BLaER1 (cell line): ENCODE data around the gene TENM4.
"Not testable (repeated sequence)": the region's sequence is repeated elsewhere in the genome, so short reads cannot be mapped to it uniquely, and the experiment has no call there.

ENCODE experiments used
- H3K27ac ChIP-seq: shearing (Covaris generic); formaldehyde crosslinking; 2 replicates; pipeline ENCODE4 v1.8.1; 2022
- H3K27me3 ChIP-seq: shearing (Covaris generic); formaldehyde crosslinking; 2 replicates; pipeline ENCODE4 v1.8.1; 2022
- H3K36me3 ChIP-seq: shearing (Covaris generic); formaldehyde crosslinking; 2 replicates; pipeline ENCODE4 v1.8.1; 2022
- H3K4me1 ChIP-seq: shearing (Covaris generic); formaldehyde crosslinking; 2 replicates; pipeline ENCODE4 v1.8.1; 2022
- H3K4me2 ChIP-seq: shearing (Covaris generic); formaldehyde crosslinking; 2 replicates; pipeline ENCODE4 v1.8.1; 2022
- H3K4me3 ChIP-seq: shearing (Covaris generic); formaldehyde crosslinking; 2 replicates; pipeline ENCODE4 v1.8.1; 2022
- H3K9ac ChIP-seq: shearing (Covaris generic); formaldehyde crosslinking; 2 replicates; pipeline ENCODE4 v1.8.1; 2022
- H3K9me3 ChIP-seq: shearing (Covaris generic); formaldehyde crosslinking; 2 replicates; pipeline ENCODE4 v1.8.1; 2022
- H4K20me1 ChIP-seq: shearing (Covaris generic); formaldehyde crosslinking; 2 replicates; pipeline ENCODE4 v1.8.1; 2022
- Cebpa-rat ChIP-seq: shearing (Covaris generic); IDR thresholded peaks from 2 replicates; pipeline ENCODE4 v1.8.1; 2022

TENM4 gene

DNA sequence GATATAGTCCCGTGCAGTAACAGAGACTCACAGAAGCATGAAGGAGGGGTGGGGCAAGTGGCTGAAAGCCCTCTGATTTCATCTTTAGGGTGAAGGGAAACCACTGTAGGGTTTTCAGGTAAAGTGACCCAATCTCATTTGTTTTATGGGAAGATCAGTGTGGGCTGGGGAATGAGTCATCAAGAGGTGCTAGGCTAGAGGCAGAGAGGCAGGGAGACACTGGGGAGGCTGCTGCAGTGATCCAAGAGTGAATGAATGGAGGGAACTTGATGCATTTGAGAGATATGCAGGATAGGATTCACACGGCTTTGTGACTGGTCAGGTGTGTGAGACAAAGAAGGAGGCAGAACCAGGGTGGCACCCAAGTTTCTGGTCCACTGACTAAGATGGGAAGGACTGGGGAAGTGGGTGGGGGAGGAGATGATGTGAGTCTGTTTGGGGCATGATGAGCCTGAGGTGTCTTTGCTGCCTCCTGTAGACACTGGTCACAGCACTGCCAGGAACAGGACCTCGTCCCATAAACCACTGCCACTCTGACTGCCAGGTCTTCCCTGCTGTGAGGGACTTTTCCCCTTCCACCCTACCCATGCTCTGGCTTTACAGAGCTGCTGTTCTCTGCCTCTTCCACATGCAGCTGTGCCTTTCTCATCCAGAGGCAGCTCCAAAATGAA is 239.0 kb downstream of the TENM4 start:
- no peaks in the 10 kb centered on the region for H3K27me3 ChIP-seq
- H3K4me1 ChIP-seq = peaks cover 76% of the 10 kb centered on the region
- no peaks in the 10 kb centered on the region for H4K20me1 ChIP-seq
- H3K4me3 ChIP-seq = no peak overlapping the region
- no peak for TF ChIP-seq Cebpa-rat
- peaks cover 10% of the 10 kb centered on the region; the same call in 1 of the 2 replicates for H3K9me3 ChIP-seq
- H3K9ac ChIP-seq = peak overlapping the region; percentile 3; the same call in 1 of the 2 replicates
- peak overlapping the region; percentile 79 for H3K27ac ChIP-seq
- peak overlapping the region; percentile 94 for H3K4me2 ChIP-seq
- peaks cover 12% of the 10 kb centered on the region; the same call in 1 of the 2 replicates for H3K36me3 ChIP-seq

DNA sequence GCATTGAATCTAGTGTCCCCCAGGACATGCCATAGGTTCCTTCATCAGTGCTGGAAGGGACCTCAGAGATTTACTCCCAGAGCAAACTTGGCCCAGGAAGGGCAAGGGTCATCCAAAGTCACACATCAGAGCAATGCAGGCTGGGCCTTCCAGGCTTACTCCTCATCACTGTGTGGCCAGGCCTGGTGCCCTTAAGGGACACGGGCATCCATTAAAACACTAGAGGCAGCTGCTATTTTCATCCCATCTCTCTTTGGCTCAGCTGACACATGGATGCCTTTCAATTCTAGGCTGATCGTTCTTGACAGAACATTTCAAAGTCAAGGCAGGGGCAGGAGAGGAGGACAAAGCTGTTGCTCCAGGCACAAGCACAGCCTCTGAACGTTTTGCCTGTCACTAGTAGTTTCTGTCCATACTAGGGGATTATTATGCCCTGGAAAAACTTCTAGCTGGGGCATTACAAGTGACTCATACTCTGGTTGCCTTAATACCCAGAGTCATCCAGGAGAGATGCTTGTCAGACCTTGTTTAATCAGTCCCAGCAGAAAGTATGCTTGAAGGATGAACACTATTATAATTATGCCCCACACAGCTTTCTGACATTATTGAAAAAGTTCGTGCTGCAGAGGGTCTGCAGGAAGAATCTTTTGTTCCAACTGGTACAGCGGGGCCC is 240.3 kb downstream of the TENM4 start:
- peak overlapping the region; percentile 42; the same call in 1 of the 2 replicates for H3K9ac ChIP-seq

DNA sequence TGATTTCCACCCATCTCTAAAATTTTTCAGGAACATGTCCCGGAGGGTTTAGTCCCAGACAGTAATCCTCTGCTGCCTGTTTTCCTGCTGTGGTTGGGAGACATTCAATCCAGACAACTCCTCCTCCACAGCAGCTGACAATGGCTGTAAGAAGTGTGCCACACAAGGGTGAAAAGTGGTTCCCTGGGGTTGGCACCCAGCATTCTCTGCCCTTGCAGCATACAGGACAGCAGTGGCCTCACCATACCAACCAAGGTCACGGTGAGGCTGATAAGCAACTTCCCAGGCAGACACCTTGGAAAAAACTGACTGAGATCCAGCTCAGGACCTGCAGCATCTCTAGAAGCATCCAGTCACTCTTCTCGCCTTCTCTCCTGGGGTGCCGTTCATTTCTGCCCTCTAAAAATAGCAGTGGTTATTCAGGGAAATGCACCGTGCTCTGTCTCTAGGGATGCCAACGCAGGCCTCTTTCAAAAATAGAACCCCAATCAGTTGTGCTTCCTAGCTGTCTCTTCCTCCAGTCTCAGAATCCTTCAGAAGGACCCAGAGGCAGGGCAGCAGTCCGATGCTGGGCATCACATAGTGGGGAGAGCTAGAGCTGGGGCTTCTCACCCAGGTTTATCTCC is 241.0 kb downstream of the TENM4 start:
- peaks cover 18% of the 10 kb centered on the region; the same call in 1 of the 2 replicates for H3K36me3 ChIP-seq
- no peaks in the 10 kb centered on the region for H4K20me1 ChIP-seq
- H3K27me3 ChIP-seq = no peaks in the 10 kb centered on the region
- H3K4me2 ChIP-seq = peak overlapping the region; percentile 94
- TF ChIP-seq Cebpa-rat = no peak
- peak overlapping the region; percentile 42; the same call in 1 of the 2 replicates for H3K9ac ChIP-seq
- peak overlapping the region; percentile 33 for H3K4me3 ChIP-seq
- peak overlapping the region; percentile 79 for H3K27ac ChIP-seq
- peaks cover 28% of the 10 kb centered on the region for H3K9me3 ChIP-seq
- peaks cover 68% of the 10 kb centered on the region for H3K4me1 ChIP-seq

More for the DNA sequence above, 240.3 kb downstream of the TENM4 start:
- H3K27me3 ChIP-seq = no peaks in the 10 kb centered on the region
- H3K36me3 ChIP-seq = peaks cover 18% of the 10 kb centered on the region; the same call in 1 of the 2 replicates
- peak overlapping the region; percentile 94 for H3K4me2 ChIP-seq
- peaks cover 68% of the 10 kb centered on the region for H3K4me1 ChIP-seq
- no peak for TF ChIP-seq Cebpa-rat
- peak overlapping the region; percentile 33 for H3K4me3 ChIP-seq
- peak overlapping the region; percentile 79 for H3K27ac ChIP-seq
- no peaks in the 10 kb centered on the region for H4K20me1 ChIP-seq
- peaks cover 21% of the 10 kb centered on the region for H3K9me3 ChIP-seq

DNA sequence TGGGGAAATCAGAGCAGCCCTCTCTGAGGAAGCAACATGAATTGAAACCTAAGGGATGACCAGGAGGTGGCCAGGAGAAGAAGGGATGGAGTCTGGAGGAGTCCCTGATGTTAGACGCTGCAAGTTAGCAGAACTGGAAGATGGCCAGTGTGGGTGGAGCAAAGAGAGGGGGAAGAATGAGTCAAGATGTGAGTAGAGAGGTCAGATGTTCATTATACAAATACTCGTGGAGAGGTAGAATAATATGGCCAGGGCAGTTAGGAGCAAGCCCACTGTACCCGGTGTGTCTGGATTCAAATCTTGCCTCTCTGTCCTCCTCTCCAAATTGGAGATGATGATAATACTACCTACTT is 242.0 kb downstream of the TENM4 start:
- peak overlapping the region; percentile 94 for H3K4me2 ChIP-seq

DNA sequence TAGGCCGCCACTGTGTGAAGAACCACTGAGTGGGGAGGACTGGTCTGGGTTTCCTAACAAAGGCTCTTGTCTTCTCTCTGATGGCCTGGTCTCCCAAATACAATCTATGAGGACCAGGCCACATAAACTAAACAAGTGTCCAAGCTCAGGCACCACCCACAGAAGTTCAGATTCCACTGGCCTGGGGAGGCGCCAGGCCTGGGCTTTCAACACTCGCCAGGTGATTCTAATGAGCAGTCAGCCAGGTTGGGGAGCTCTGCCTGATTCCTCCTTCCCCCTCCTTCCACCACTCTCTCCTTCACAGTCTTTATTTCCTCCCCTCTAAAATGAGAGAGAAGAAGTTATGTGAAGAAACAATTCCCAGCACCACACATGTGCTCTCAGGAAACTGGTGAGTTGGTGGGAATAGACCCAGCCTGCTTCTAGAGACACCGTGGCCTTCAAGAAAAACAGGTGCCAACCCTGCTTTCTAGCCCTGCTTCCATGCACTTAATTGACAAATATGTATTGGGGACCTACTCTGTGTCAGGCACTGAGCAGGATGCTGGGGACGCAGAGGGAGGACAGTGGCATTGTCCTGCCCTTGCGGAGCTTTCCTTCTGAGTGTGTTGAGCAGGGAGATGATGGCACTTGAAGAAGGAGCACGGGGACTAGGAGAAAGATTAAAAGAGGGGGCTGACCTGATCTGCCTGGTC is 242.5 kb downstream of the TENM4 start:
- H3K4me3 ChIP-seq = no peak overlapping the region
- H3K27ac ChIP-seq = peak overlapping the region; percentile 79
- H3K27me3 ChIP-seq = no peaks in the 10 kb centered on the region
- H3K9ac ChIP-seq = no peak overlapping the region
- TF ChIP-seq Cebpa-rat = no peak
- peaks cover 68% of the 10 kb centered on the region for H3K4me1 ChIP-seq
- H3K4me2 ChIP-seq = peak overlapping the region; percentile 94
- H4K20me1 ChIP-seq = no peaks in the 10 kb centered on the region
- peaks cover 20% of the 10 kb centered on the region; the same call in 1 of the 2 replicates for H3K36me3 ChIP-seq
- peaks cover 32% of the 10 kb centered on the region for H3K9me3 ChIP-seq

More for the DNA sequence above, 242.0 kb downstream of the TENM4 start:
- no peak overlapping the region for H3K9ac ChIP-seq
- H3K36me3 ChIP-seq = peaks cover 15% of the 10 kb centered on the region; the same call in 1 of the 2 replicates
- no peaks in the 10 kb centered on the region for H4K20me1 ChIP-seq
- no peak for TF ChIP-seq Cebpa-rat
- peak overlapping the region; percentile 79 for H3K27ac ChIP-seq
- no peak overlapping the region for H3K4me3 ChIP-seq
- H3K9me3 ChIP-seq = peaks cover 28% of the 10 kb centered on the region
- peaks cover 68% of the 10 kb centered on the region for H3K4me1 ChIP-seq
- no peaks in the 10 kb centered on the region for H3K27me3 ChIP-seq

DNA sequence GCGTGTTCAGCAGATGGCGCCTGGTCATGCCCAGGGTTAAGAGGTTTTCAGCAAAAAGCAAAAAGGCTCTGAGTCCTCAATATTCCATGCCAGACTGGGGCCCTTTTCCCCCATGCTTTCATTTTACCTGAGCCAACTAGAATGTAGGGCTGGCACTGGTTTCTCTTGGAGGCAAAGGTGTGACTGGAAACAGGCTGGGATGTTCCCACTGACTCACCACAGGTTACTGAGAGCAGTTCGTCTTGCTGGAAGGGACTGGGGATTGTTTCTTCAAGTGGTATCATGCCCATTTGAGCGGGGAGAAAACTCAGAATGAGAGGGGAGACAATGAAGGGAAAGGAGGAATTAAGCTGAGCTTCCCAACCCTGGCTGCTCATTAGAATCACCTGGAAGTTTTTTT is 243.9 kb downstream of the TENM4 start:
- H4K20me1 ChIP-seq = no peaks in the 10 kb centered on the region
- H3K4me2 ChIP-seq = 0 out of 2 replicates have a peak overlapping the region, but pooled peaks have one; percentile 94
- H3K36me3 ChIP-seq = peaks cover 26% of the 10 kb centered on the region; the same call in 1 of the 2 replicates

DNA sequence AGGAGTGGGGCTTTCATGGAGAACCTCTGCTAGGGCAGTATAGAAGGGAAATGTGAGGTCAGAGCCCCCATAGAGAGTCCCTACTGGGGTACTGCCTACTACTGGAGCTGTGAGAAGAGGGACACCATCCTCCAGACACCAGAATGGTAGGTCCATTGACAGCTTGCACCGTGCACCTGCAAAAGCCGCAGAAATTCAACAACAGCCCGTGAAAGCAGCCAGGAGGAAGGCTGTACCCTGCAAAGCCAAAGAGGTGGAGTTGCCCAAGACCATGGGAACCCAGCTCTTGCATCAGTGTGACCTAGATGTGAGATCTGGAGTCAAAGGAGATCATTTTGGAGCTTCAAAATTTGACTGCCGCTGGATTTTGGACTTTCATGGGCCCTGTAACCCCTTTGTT is 245.6 kb downstream of the TENM4 start:
- Histone ChIP-seq H3K4me2 (no peak overlapping the region; the same call in 1 of the 2 replicates), H4K20me1 (no peaks in the 10 kb centered on the region), H3K36me3 (peaks cover 26% of the 10 kb centered on the region; the same call in 1 of the 2 replicates), H3K27ac (no peak overlapping the region), H3K27me3 (no peaks in the 10 kb centered on the region), H3K4me1 (peaks cover 37% of the 10 kb centered on the region), H3K4me3 (no peak overlapping the region), H3K9ac (no peak overlapping the region), H3K9me3 (peaks cover 45% of the 10 kb centered on the region)
- no peak for TF ChIP-seq Cebpa-rat

More for the DNA sequence above, 243.9 kb downstream of the TENM4 start:
- Histone ChIP-seq H3K4me1 (peaks cover 55% of the 10 kb centered on the region), H3K4me3 (no peak overlapping the region), H3K27me3 (no peaks in the 10 kb centered on the region), H3K27ac (peak overlapping the region; percentile 79; the same call in 1 of the 2 replicates), H3K9me3 (peaks cover 41% of the 10 kb centered on the region), H3K9ac (no peak overlapping the region)
- no peak for TF ChIP-seq Cebpa-rat

DNA sequence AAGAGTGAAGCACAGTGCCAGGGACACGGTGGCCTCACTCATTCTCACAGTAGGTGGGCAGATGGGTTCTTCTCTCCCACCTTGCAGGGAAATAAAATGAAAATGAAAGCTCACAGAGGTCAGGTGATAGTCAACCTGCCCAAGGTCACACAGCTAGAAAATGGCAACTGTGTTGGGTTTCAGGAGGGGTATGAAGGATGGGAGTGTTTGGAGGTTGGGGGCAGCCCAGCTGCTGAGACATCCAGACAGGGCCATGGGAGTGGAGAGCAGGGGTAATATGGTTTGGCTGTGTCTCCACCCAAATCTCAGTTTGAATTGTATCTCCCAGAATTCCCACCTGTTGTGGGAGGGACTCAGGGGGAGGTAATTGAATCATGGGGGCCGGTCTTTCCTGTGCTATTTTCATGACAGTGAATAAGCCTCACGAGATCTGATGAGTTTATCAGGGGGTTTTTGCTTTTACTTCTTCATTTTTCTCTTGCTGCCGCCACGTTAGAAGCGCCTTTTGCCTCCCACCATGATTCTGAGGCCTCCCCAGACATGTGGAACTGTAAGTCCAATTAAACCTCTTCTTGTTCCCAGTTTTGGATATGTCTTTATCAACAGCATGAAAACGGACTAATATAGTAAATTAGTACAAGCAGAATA is 247.0 kb downstream of the TENM4 start:
- Histone ChIP-seq H3K27me3 (no peaks in the 10 kb centered on the region), H3K9ac (no peak overlapping the region), H3K9me3 (peaks cover 45% of the 10 kb centered on the region), H3K27ac (no peak overlapping the region), H4K20me1 (no peaks in the 10 kb centered on the region), H3K4me3 (no peak overlapping the region), H3K4me1 (peaks cover 23% of the 10 kb centered on the region), H3K36me3 (peaks cover 30% of the 10 kb centered on the region; the same call in 1 of the 2 replicates), H3K4me2 (no peak overlapping the region)
- TF ChIP-seq Cebpa-rat = no peak

DNA sequence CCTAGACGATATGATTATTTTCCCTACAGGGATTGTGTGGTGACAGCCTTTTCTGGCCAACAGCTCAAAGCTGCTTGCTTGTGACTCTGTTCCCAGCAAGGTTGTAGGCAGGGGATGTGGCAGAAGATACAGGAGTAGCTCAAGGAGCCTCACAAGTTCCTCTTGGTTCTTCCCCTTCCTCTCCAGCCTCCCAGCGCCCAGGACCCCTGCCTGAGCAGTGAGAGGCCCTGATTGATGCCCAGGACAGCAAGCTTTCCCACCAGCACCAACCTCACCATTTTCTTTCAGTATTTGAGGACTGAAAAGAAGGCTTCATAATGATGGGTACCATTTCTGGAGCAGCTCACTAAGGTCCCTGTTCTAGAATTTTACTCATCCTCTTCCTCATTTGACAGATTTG is 248.0 kb downstream of the TENM4 start:
- H3K27me3 ChIP-seq = no peaks in the 10 kb centered on the region
- no peak overlapping the region for H3K9ac ChIP-seq
- H3K9me3 ChIP-seq = peaks cover 54% of the 10 kb centered on the region
- no peak for TF ChIP-seq Cebpa-rat
- no peaks in the 10 kb centered on the region for H4K20me1 ChIP-seq
- peaks cover 13% of the 10 kb centered on the region for H3K4me1 ChIP-seq
- H3K4me3 ChIP-seq = no peak overlapping the region
- peaks cover 30% of the 10 kb centered on the region; the same call in 1 of the 2 replicates for H3K36me3 ChIP-seq
- no peak overlapping the region for H3K27ac ChIP-seq
- no peak overlapping the region for H3K4me2 ChIP-seq

DNA sequence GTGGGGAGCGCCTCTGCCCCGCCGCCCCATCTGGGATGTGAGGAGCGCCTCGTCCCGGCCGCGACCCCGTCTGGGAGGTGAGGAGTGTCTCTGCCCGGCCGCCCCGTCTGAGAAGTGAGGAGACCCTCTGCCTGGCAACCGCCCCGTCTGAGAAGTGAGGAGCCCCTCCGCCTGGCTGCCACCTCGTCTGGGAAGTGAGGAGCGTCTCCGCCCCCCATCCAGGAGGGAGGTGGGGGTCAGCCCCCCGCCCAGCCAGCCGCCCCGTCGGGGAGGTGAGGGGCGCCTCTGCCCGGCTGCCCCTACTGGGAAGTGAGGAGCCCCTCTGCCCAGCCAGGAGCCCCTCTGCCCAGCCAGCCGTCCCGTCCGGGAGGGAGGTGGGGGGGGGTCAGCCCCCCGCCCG is 249.1 kb downstream of the TENM4 start:
- not testable (repeated sequence) for H3K27me3 ChIP-seq, H3K4me2 ChIP-seq, H3K9ac ChIP-seq, H4K20me1 ChIP-seq, H3K27ac ChIP-seq, H3K4me3 ChIP-seq, H3K4me1 ChIP-seq
- Histone ChIP-seq H3K36me3 (peaks cover 22% of the 10 kb centered on the region; the same call in 1 of the 2 replicates), H3K9me3 (peaks cover 61% of the 10 kb centered on the region)

DNA sequence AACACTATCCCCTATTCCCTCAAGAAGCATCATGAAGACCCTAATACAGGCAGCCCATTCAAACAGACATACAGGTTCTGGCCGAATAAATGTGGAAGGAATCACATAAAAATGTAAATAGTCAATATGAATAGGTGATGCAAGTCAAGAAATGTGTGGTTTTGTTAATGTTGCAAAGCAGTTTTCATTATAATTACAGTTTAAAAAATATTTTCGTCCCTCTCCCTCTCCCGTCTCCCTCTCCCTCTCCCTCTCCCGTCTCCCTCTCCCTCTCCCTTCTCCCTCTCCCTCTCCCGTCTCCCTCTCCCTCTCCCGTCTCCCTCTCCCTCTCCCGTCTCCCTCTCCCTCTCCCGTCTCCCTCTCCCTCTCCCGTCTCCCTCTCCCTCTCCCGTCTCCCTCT is 250.3 kb downstream of the TENM4 start:
- not testable (repeated sequence) for H3K9ac ChIP-seq, H3K4me1 ChIP-seq, H4K20me1 ChIP-seq, H3K27me3 ChIP-seq, H3K27ac ChIP-seq, H3K4me3 ChIP-seq, H3K4me2 ChIP-seq
- Histone ChIP-seq H3K9me3 (peaks cover 50% of the 10 kb centered on the region), H3K36me3 (peaks cover 16% of the 10 kb centered on the region; the same call in 1 of the 2 replicates)
